ENCODE data around the gene EVC.

Gene EVC

GRCh38 chr4:5678977-5679376, 32.0 kb upstream of the EVC start:
- no peaks in the 10 kb centered on the region for H3K36me3 ChIP-seq
- TF ChIP-seq CTCF (IDR thresholded peaks at IDR 0.05; ENCODE audit: low read depth, low read length) = no peak
- no peak for DNase-seq

GRCh38 chr4:5683566-5683965, 27.4 kb upstream of the EVC start:
- Histone ChIP-seq H3K4me3 (ENCODE audit: low read depth, low read length) (no peak overlapping the region), H3K9me3 (ENCODE audit: severe bottlenecking) (peaks cover 5% of the 10 kb centered on the region), H3K27ac (no peak overlapping the region), H3K27me3 (ENCODE audit: insufficient read depth, low read depth, severe bottlenecking) (no peaks in the 10 kb centered on the region), H3K36me3 (no peaks in the 10 kb centered on the region)
- no peak for TF ChIP-seq CTCF (IDR thresholded peaks at IDR 0.05; ENCODE audit: low read depth, low read length)
- no peak for DNase-seq

More at GRCh38 chr4:5678977-5679376, 32.0 kb upstream of the EVC start:
- H3K9me3 ChIP-seq (ENCODE audit: severe bottlenecking) = no peaks in the 10 kb centered on the region
- H3K4me3 ChIP-seq (ENCODE audit: low read depth, low read length) = no peak overlapping the region
- no peaks in the 10 kb centered on the region for H3K27me3 ChIP-seq (ENCODE audit: insufficient read depth, low read depth, severe bottlenecking)
- H3K27ac ChIP-seq = no peak overlapping the region

- H3K4me3 ChIP-seq (ENCODE audit: low read depth, low read length) = no peak overlapping the region
- no peak for DNase-seq
- no peak for TF ChIP-seq CTCF (IDR thresholded peaks at IDR 0.05; ENCODE audit: low read depth, low read length)
- no peak overlapping the region for H3K27ac ChIP-seq
- H3K9me3 ChIP-seq (ENCODE audit: severe bottlenecking) = peaks cover 5% of the 10 kb centered on the region
- no peaks in the 10 kb centered on the region for H3K36me3 ChIP-seq
- H3K27me3 ChIP-seq (ENCODE audit: insufficient read depth, low read depth, severe bottlenecking) = no peaks in the 10 kb centered on the region
Observed at GRCh38 chr4:5685296-5685695, 25.7 kb upstream of the EVC start.

- H3K36me3 ChIP-seq = no peaks in the 10 kb centered on the region
- no peak for TF ChIP-seq CTCF (IDR thresholded peaks at IDR 0.05; ENCODE audit: low read depth, low read length)
Observed at GRCh38 chr4:5686338-5686737, 24.7 kb upstream of the EVC start.

GRCh38 chr4:5689065-5689464, 21.9 kb upstream of the EVC start:
- no peak for TF ChIP-seq CTCF (IDR thresholded peaks at IDR 0.05; ENCODE audit: low read depth, low read length)
- Histone ChIP-seq H3K27me3 (ENCODE audit: insufficient read depth, low read depth, severe bottlenecking) (no peaks in the 10 kb centered on the region), H3K4me3 (ENCODE audit: low read depth, low read length) (no peak overlapping the region), H3K36me3 (no peaks in the 10 kb centered on the region), H3K9me3 (ENCODE audit: severe bottlenecking) (peaks cover 5% of the 10 kb centered on the region), H3K27ac (no peak overlapping the region)
- DNase-seq = no peak

More at GRCh38 chr4:5686338-5686737, 24.7 kb upstream of the EVC start:
- no peak overlapping the region for H3K27ac ChIP-seq
- DNase-seq = no peak
- H3K27me3 ChIP-seq (ENCODE audit: insufficient read depth, low read depth, severe bottlenecking) = no peaks in the 10 kb centered on the region
- no peak overlapping the region for H3K4me3 ChIP-seq (ENCODE audit: low read depth, low read length)
- H3K9me3 ChIP-seq (ENCODE audit: severe bottlenecking) = peaks cover 5% of the 10 kb centered on the region

- TF ChIP-seq CTCF (IDR thresholded peaks at IDR 0.05; ENCODE audit: low read depth, low read length) = no peak
- peak; percentile 64 for DNase-seq
- Histone ChIP-seq H3K27me3 (ENCODE audit: insufficient read depth, low read depth, severe bottlenecking) (no peaks in the 10 kb centered on the region), H3K36me3 (no peaks in the 10 kb centered on the region), H3K9me3 (ENCODE audit: severe bottlenecking) (no peaks in the 10 kb centered on the region), H3K4me3 (ENCODE audit: low read depth, low read length) (no peak overlapping the region), H3K27ac (no peak overlapping the region)
Observed at GRCh38 chr4:5691491-5692132, 19.4 kb upstream of the EVC start.
